Measurements from ENCODE around the gene ARL15. TPM values are rescaled to one million over a fixed set of nuclear protein-coding genes. Genes with fewer than 3 reads are reported as not detected.

Gene ARL15
- total and polyA plus RNA-seq, 4 donors = 5.0 to 24.8 (median 13.3) TPM

DNA sequence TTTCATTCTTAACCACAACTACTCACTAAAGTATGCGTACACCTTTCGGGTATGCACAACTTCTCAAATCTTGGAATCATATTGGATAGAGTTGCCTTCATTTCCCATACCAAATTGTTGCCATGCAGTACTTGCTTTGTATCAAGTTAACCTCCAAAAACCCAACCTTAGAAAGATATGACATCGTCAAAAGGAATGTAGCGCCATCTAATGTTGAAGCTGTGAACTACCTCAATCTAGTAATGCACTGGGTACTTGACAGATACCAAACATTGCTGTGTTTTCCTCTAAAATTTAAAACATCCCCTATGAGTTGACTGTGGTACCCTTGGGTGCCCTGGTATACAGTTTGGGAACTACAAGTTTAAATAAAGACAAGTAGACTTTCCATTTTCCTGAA, 318.4 kb downstream of the ARL15 start:
- Histone ChIP-seq H3K27ac (ENCODE audit: low read depth in 1 of 2, low read length in 2 of 2) (no peak overlapping the region), H3K4me1 (ENCODE audit: control insufficient read depth in 4 of 4, insufficient read depth in 4 of 4, low read length in 3 of 4) (no peaks in the 10 kb centered on the region), H3K9me3 (ENCODE audit: control insufficient read depth in 4 of 4, low read length in 3 of 4) (no peaks in the 10 kb centered on the region), H3K36me3 (ENCODE audit: control insufficient read depth in 4 of 4, insufficient read depth in 3 of 4, low read depth in 1 of 4, low read length in 3 of 4) (no peaks in the 10 kb centered on the region), H3K9ac (ENCODE audit: low read depth in 1 of 2, low read length in 2 of 2) (no peak overlapping the region), H3K27me3 (ENCODE audit: control insufficient read depth in 4 of 4, insufficient read depth in 4 of 4, low read length in 3 of 4) (no peaks in the 10 kb centered on the region), H3K4me3 (ENCODE audit: low read depth in 1 of 3, low read length in 3 of 3) (no peak overlapping the region)
- DNase-seq (ENCODE audit: low spot score) = no peak
- TF ChIP-seq, protein P1, sequence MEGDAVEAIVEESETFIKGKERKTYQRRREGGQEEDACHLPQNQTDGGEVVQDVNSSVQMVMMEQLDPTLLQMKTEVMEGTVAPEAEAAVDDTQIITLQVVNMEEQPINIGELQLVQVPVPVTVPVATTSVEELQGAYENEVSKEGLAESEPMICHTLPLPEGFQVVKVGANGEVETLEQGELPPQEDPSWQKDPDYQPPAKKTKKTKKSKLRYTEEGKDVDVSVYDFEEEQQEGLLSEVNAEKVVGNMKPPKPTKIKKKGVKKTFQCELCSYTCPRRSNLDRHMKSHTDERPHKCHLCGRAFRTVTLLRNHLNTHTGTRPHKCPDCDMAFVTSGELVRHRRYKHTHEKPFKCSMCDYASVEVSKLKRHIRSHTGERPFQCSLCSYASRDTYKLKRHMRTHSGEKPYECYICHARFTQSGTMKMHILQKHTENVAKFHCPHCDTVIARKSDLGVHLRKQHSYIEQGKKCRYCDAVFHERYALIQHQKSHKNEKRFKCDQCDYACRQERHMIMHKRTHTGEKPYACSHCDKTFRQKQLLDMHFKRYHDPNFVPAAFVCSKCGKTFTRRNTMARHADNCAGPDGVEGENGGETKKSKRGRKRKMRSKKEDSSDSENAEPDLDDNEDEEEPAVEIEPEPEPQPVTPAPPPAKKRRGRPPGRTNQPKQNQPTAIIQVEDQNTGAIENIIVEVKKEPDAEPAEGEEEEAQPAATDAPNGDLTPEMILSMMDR (IDR thresholded peaks at IDR 0.05; ENCODE audit: low read depth, low read length, missing input control) = peak; percentile 45
- TF ChIP-seq RAD21 (IDR thresholded peaks at IDR 0.05) = peak; percentile 63 to 83
- no peak for TF ChIP-seq NR2F2 (IDR thresholded peaks at IDR 0.05)
- 97% methylated on average over 4 of the region's 4 CpGs for WGBS

DNA sequence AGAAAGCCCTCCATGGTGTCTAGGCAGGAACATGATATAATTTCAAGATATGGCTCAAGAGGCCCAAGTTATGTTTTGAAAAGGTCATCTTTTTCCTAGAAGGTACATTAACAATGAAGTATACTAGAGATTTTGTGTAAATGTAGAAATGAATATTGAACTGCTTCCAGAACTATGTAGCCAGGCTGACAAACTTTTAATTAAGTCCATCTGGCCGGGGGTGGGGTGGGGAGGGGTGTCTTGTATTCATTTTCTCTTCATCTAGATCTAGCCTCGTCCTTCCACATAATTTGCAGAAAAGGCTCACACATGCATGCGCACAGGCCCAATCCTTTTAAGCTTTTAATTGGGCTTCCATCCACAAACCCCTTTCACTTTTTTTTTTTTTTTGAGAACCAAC, 323.3 kb downstream of the ARL15 start:
- TF ChIP-seq NR2F2 (IDR thresholded peaks at IDR 0.05) (no peak), FOXA2 (IDR thresholded peaks at IDR 0.05) (no peak), HNF4A (conservative IDR thresholded peaks at IDR 0.05) (no peak), RAD21 (IDR thresholded peaks at IDR 0.05) (no peak), RXRA (IDR thresholded peaks at IDR 0.05) (no peak), EGR1 (IDR thresholded peaks at IDR 0.05; ENCODE audit: low read depth in 2 of 2) (no peak), TAF1 (conservative IDR thresholded peaks at IDR 0.05) (no peak), GABPA (IDR thresholded peaks at IDR 0.05 in 1 of 2, conservative IDR thresholded peaks at IDR 0.05 in 1 of 2) (no peak), SP1 (IDR thresholded peaks at IDR 0.05) (no peak), YY1 (IDR thresholded peaks at IDR 0.05) (no peak), HNF4G (IDR thresholded peaks at IDR 0.05) (no peak), FOXA1 (IDR thresholded peaks at IDR 0.05) (no peak), JUND (IDR thresholded peaks at IDR 0.05) (no peak)
- TF ChIP-seq, protein P2, sequence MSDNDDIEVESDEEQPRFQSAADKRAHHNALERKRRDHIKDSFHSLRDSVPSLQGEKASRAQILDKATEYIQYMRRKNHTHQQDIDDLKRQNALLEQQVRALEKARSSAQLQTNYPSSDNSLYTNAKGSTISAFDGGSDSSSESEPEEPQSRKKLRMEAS (IDR thresholded peaks at IDR 0.05) = no peak
- TF ChIP-seq, protein P3, sequence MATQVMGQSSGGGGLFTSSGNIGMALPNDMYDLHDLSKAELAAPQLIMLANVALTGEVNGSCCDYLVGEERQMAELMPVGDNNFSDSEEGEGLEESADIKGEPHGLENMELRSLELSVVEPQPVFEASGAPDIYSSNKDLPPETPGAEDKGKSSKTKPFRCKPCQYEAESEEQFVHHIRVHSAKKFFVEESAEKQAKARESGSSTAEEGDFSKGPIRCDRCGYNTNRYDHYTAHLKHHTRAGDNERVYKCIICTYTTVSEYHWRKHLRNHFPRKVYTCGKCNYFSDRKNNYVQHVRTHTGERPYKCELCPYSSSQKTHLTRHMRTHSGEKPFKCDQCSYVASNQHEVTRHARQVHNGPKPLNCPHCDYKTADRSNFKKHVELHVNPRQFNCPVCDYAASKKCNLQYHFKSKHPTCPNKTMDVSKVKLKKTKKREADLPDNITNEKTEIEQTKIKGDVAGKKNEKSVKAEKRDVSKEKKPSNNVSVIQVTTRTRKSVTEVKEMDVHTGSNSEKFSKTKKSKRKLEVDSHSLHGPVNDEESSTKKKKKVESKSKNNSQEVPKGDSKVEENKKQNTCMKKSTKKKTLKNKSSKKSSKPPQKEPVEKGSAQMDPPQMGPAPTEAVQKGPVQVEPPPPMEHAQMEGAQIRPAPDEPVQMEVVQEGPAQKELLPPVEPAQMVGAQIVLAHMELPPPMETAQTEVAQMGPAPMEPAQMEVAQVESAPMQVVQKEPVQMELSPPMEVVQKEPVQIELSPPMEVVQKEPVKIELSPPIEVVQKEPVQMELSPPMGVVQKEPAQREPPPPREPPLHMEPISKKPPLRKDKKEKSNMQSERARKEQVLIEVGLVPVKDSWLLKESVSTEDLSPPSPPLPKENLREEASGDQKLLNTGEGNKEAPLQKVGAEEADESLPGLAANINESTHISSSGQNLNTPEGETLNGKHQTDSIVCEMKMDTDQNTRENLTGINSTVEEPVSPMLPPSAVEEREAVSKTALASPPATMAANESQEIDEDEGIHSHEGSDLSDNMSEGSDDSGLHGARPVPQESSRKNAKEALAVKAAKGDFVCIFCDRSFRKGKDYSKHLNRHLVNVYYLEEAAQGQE (IDR thresholded peaks at IDR 0.05) = no peak
- TF ChIP-seq, protein P4, sequence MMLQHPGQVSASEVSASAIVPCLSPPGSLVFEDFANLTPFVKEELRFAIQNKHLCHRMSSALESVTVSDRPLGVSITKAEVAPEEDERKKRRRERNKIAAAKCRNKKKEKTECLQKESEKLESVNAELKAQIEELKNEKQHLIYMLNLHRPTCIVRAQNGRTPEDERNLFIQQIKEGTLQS (IDR thresholded peaks at IDR 0.05) = no peak
- TF ChIP-seq, protein P1 (IDR thresholded peaks at IDR 0.05; ENCODE audit: low read depth, low read length, missing input control) = no peak
- H3K9me3 ChIP-seq (ENCODE audit: control insufficient read depth in 4 of 4, low read length in 3 of 4) = no peaks in the 10 kb centered on the region
- no peaks in the 10 kb centered on the region for H3K27me3 ChIP-seq (ENCODE audit: control insufficient read depth in 4 of 4, insufficient read depth in 4 of 4, low read length in 3 of 4)
- H3K9ac ChIP-seq (ENCODE audit: low read depth in 1 of 2, low read length in 2 of 2) = no peak overlapping the region
- no peak overlapping the region for H3K27ac ChIP-seq (ENCODE audit: low read depth in 1 of 2, low read length in 2 of 2)
- DNase-seq (ENCODE audit: low spot score) = no peak
- no peaks in the 10 kb centered on the region for H3K4me1 ChIP-seq (ENCODE audit: control insufficient read depth in 4 of 4, insufficient read depth in 4 of 4, low read length in 3 of 4)
- WGBS = 98% methylated on average over 3 of the region's 3 CpGs
- H3K36me3 ChIP-seq (ENCODE audit: control insufficient read depth in 4 of 4, insufficient read depth in 3 of 4, low read depth in 1 of 4, low read length in 3 of 4) = no peaks in the 10 kb centered on the region
- H3K4me3 ChIP-seq (ENCODE audit: low read depth in 1 of 3, low read length in 3 of 3) = no peak overlapping the region

Data from liver (tissue), 9 donors.